Raji (cell line): Measurements from ENCODE around the gene E2F3.

Source experiments
- POLR2A ChIP-seq: IDR thresholded peaks from 2 replicates; pipeline ENCODE4 v1.6.1; 2011; ENCODE audit warnings: low read depth, low read length, control low read depth; ENCODE audit not compliant: insufficient read depth

The E2F3 gene

GRCh38 chr6:20412682-20413073 lies 11.0 kb downstream of the E2F3 start:
- no peak for TF ChIP-seq POLR2A

GRCh38 chr6:20413826-20414225 lies 12.1 kb downstream of the E2F3 start:
- no peak for TF ChIP-seq POLR2A

- no peak for TF ChIP-seq POLR2A
Measured at GRCh38 chr6:20414711-20415110, 13.0 kb downstream of the E2F3 start.

GRCh38 chr6:20415304-20415703 lies 13.6 kb downstream of the E2F3 start:
- TF ChIP-seq POLR2A: no peak

GRCh38 chr6:20415712-20416454 lies 14.2 kb downstream of the E2F3 start:
- TF ChIP-seq POLR2A: no peak

GRCh38 chr6:20416567-20417345 lies 15.1 kb downstream of the E2F3 start:
- TF ChIP-seq POLR2A: no peak

GRCh38 chr6:20417819-20418218 lies 16.1 kb downstream of the E2F3 start:
- no peak for TF ChIP-seq POLR2A

GRCh38 chr6:20426177-20427082 lies 24.8 kb downstream of the E2F3 start:
- no peak for TF ChIP-seq POLR2A

GRCh38 chr6:20427856-20428255 lies 26.2 kb downstream of the E2F3 start:
- no peak for TF ChIP-seq POLR2A

GRCh38 chr6:20432692-20433091 lies 31.0 kb downstream of the E2F3 start:
- TF ChIP-seq POLR2A: no peak

- no peak for TF ChIP-seq POLR2A
Measured at GRCh38 chr6:20433321-20433720, 31.6 kb downstream of the E2F3 start.

- TF ChIP-seq POLR2A: no peak
Measured at GRCh38 chr6:20433929-20434328, 32.2 kb downstream of the E2F3 start.

GRCh38 chr6:20434766-20435165 lies 33.1 kb downstream of the E2F3 start:
- TF ChIP-seq POLR2A: no peak

- TF ChIP-seq POLR2A: no peak
Measured at GRCh38 chr6:20436719-20437118, 35.0 kb downstream of the E2F3 start.

- TF ChIP-seq POLR2A: no peak
Measured at GRCh38 chr6:20437639-20438038, 36.0 kb downstream of the E2F3 start.
